ENCODE results near the gene BRD4.
"Not testable (repeated sequence)": the region's sequence is repeated elsewhere in the genome, so short reads cannot be mapped to it uniquely, and the experiment has no call there.

The BRD4 gene

GRCh38 chr19:15332311-15332996 lies at the start of gene BRD4:
Gene BRD4, minus strand, starts transcription at chr19:15332539. Its CDS starts 59,440 bp downstream, at chr19:15273099.
- DNase-seq, result peak; percentile 77 to 82

- DNase-seq, result no peak
These were observed 49.5 kb upstream of the BRD4 start for GRCh38 chr19:15381864-15382263.

- no peak for DNase-seq
These were observed 49.1 kb upstream of the BRD4 start for GRCh38 chr19:15381429-15381828.

DNA sequence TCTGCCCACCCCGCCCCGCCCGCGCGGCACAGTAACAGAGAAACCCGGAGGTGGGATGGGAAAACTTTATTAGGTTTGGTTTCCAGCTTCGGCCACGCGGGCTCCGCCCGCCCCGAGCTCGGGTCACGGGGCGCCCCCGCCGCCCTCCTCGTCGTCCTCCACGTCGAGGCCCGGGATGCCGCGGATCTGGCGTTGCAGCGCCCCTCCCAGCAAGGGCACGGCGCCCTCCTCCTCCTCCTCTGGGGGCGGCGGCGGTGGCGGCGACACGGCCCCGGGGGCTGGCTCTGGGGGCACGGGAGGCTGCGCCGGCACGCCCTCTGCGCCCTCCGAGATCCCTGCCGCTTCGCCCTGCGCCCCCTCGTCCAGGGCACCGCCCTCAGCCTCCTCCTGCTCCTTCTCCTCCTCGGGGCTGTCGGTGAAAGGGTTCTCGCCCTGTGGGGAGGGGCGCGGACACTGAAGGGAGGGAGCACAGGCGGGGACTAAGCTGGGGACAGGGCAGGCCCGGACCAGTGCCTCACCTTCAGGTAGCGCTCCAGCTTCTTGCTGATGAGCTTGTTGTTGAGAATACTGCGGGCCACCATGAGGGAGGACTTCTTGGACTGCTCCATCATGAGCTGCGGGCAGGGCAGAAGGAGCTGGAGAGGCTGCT lies 47.8 kb upstream of the BRD4 start:
- DNase-seq, result no peak

DNA sequence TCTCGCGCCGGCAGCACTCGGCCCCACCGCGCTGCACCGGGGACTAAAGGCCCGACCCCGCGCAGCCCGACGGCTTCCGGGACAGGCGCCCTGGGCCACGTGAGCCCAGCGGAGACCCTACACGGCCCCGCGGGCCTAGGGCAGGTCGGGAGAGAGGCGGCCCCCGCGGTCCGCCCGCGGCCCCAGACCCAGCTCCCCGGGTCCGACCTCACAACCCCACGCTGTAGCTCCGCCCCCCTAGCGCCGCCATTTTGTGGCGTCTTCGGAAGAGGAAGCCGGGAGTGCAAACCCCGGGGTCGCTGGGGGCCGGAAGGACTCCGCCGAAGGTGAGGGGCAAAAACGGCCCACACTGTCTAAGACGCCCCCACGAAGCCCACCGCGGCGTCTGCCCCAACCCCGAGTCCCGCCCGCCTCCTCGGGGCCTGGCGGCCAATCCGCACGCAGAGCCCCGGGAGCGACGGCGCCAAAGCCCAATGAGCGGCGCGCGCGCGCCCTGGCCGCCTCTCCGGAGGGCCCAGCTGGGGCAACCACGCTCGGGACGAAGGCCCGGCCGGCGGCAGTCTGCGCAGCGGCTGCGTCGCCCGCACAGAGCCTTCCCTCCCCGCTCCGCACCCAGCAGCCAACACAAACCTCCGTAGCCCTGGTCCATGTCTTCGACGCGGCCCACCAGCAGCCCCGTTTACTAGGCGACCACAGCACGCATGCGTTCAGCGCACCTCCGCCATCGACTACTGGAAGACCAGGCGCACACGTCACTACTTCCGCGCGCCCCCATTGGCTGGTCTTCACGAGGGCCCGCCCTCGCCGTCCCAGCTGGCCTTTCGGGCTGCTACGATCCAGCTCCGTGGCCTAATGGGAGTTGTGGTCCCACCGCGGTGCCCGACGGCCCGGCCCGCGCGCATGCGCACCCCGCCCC lies 47.0 kb upstream of the BRD4 start, which contains the start of gene AKAP8:
TSS of gene AKAP8 (minus strand) at position 705 of the 916 bp plus-strand sequence. CDS start at position 649, 56 bp downstream.
- peak; percentile 99 for DNase-seq

GRCh38 chr19:15378534-15379082 lies 46.3 kb upstream of the BRD4 start:
- DNase-seq, result peak; percentile 47 to 52

DNA sequence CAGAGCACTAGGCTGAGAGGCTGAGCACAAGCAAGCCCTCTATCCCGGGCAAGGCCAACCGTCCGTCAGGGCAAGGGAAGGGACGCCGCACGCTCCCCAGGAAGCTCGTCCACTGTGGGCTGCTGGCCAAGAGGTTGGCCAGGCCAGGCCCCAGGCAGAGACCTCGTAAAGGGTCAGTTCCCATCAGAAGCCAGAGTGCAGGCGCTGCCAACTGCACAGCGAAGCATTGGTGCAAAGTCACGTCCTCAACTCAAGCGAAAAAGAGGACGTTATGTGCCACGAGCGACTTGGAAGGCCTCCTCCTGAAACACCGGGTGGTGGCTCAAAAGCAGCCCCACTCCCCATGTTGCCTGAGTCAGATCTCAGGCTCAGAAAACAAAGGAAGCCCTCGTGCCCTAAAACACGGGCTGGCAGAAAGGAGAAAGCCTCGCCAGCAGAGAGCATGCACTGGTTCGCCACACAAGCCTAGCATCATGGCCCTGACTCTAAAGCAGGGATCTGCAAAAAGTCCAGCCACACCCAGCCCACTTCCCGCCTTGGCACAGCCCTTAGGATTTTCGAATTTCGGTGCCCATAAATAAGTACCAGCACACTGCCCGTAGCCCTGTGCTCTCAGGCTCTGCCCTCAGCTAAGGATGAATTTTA lies 42.6 kb upstream of the BRD4 start:
- DNase-seq, result no peak

DNA sequence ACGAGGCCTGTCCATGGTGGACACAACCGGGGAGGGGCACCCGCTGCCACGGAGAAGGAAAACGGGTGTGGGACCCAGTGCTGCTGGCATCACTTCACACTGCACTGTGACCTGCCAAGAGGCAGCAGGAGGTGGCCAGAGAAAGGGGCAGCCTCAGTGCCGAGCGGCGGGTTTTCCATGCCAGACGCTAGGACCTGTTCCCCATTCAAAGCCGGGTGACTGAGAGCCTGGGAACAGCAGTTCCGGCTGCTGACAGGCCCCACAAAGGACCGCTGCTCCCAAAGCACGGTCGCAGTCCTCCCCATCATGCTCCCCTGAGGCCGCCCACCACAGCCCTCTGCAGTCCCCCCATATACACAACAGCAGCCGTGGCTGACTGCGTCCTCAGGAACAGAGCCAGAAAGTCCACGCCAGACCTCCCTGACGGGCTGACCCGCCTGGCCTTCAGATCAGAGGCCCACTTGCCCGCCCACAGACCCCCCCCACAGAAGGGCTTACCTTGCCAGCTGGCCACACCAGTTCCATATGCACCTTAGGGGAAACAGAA lies 41.8 kb upstream of the BRD4 start:
- no peak for DNase-seq

- no peak for DNase-seq
These were observed 41.3 kb upstream of the BRD4 start for GRCh38 chr19:15373644-15374043.

DNA sequence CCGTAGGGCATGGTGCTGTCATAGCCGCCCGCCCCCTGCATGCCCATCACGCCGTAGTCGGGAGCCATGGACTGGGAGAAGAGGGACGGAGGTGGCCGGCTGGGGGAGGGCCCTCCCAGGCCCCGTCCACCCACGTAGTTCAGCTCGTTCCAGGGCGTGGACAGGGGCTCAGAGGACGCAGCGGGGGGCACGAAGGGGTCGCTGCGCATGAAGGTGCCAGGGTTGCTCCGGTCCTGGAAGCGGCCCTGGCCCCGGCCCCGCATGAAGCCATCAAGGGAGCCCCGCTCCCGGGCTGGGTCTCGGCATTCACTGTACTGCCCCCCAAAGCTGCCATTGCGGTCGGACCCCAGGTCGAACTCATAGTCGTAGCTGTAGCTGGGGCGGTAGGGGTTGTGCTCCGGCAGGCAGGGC lies 40.6 kb upstream of the BRD4 start:
- DNase-seq, result no peak

DNA sequence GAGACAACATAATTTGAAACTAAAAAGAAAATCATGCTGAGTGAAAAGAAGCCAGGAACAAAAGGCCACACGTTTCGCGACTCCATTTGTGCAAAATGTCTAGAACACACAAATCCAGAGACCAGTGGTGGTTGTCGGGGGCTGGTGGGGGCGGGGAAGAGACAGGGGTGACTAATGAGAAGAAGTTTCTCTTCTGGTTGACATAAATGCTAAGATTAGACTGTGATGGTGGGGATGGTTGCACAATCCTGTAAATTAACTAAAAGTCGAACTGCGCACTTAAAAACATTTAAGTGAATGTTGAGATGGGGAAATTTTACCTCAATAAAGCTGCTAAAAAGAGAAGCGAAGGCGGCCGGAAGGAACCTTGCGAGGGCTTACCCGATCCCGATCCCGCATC lies 40.1 kb upstream of the BRD4 start:
- DNase-seq, result no peak

DNA sequence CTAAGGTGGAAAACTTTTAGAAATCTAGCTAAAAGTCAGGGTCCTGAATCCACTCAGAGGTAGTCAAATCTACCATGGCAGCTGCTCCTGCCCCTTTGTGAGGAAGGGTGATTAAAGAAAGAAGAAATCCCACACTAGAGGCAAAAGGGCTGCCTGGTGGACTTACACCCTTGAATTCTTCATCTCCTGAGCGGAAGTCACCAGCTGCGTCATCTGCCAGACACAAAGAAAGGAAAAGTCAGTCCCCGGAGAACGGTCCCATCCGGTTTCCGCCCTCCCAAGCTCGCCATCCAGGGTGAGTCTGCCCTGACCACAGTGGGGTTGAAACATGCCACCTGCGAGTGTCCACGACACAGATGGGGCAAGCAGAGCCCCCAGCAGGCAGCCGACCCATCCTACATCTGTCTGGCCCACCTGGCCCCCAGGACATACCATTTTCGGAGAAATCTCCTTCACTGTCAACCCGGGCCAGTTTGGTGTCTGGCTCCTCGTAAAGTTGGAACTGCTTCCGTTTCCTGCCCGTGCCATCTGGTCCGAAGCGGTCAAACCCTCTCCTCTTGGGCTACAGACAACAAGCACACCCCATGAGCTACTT lies 39.5 kb upstream of the BRD4 start:
- DNase-seq, result no peak

- no peak for DNase-seq
These were observed 38.8 kb upstream of the BRD4 start for GRCh38 chr19:15371119-15371518.

- no peak for DNase-seq
These were observed 37.2 kb upstream of the BRD4 start for GRCh38 chr19:15369594-15369891.

DNA sequence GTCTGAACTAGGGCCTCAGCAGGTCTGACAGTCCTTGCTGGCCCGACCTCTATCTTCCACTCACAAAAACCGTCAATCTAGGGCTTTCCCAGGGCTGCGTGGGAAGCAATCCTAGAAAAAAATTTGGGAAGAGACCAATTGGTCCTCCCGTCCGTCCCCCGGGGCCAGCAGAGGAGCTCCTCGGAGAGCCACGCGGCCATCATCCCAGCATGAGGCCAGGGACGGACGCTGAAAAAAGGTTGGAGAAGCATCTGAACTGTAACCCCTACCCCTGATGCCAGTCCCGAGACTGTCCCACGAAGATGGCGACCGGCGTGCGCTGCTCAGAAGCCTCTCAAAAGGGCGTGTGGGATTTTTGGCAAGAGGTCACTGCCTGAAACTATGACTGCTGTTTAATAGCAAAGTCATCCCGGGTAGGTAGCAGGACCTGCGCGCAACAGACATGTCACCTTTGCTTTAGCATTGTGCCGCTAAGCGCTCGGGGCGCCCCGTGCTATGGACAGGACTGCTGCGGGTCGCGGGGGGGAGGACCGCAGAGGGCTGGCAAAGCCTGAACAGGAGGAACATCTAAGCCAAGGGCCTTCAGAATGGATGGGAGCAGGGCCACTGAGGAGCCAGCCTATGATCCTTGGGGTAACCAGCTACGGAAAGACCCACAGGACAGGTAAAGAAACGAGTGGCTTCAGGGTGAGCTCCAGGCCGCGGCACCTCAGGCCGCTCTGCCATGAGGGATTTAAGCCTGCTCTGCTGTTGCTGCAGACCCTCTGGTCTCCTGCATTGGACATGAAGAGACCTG lies 36.7 kb upstream of the BRD4 start:
- no peak for DNase-seq

DNA sequence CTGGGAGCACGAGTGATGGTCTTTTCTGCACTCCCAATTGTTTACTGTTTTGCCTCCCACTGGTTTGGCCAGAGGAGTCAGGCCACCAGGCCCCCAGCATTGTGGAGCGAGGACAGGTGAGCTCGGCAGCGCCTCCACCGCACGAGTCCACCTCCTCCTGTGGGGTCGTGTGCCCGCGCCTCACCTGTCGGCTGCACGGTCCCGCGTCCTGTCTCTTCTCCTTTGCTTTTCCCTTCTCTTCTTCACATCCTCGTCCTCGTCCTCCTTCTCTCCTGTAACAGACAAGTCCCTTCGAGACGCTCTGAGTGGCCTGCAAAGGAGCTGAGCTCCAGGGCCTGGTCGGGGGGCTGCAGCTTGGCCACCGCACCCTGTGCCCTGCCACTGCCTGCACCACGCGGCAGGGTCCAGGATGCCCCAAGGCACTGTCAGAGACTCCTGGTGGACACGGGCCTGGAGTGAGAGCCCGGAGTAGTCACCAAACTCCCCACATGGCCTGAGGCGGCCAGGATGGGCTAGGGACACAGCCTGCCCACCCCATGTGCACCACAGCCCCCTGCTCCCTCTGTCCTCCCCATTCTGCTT lies 35.8 kb upstream of the BRD4 start:
- DNase-seq, result no peak

DNA sequence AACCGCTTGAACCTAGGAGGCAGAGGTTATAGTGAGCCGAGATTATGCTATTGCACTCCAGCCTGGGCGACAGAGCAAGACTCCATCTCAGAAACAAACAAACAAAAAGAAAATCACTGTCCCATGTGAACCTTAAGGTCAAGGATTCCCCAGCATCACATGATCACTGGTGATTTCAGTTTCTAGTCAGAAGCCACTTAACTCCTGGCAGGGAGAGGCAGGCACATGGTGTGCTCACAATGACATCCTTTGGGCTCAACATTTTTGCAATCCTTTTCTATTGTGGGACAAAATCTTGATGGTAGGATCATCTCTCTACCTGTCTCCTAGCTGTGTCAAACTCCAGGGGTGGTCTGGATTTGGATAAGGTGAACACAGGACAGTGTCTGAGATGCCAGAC lies 35.1 kb upstream of the BRD4 start:
- no peak for DNase-seq

DNA sequence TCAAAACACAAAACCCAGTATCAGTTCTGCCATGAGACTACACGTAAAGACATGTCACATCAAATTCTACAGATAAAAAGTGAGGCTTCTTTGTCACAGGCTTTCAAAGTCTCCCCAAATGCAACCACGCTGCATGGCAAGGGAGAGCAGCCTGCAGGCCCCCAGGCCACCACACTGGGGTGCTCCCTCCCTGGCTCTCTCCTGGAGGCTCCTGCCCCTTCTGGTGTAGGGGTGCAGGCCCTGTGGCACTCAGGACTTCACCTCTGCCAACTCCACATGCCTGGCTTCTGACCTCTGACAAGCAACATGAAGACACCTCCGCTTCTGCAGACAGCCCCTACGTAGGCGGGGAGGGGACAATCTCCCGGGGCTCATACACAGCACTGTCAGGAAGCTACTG lies 32.9 kb upstream of the BRD4 start:
- DNase-seq, result no peak

GRCh38 chr19:15363791-15364190 lies 31.5 kb upstream of the BRD4 start:
- DNase-seq, result not testable (repeated sequence)

- DNase-seq, result not testable (repeated sequence)
These were observed 30.7 kb upstream of the BRD4 start for GRCh38 chr19:15363048-15363447.

- not testable (repeated sequence) for DNase-seq
These were observed 27.7 kb upstream of the BRD4 start for GRCh38 chr19:15360015-15360414.
